ENCODE measurements around the gene NPB.

NPB gene

GRCh38 chr17:81930142-81931125 is 28.4 kb downstream of the NPB start:
- ChIA-PET POLR2A (ENCODE audit: low non-redundant PET) (interaction anchor here (0.5 to 0.6 kb wide), 3 partner anchors 22 to 107 kb away, joined by 3 to 4 read pairs (median 3); partner anchors contain the start of gene DCXR), CTCF (interaction anchor here (1.2 kb wide), 1 partner anchor 91 kb away, joined by 5 read pairs; no protein-coding TSS in a partner anchor)
- TF ChIP-seq CTCF (conservative IDR thresholded peaks at IDR 0.05; ENCODE audit: low read depth) = no peak

GRCh38 chr17:81931189-81931556 is 29.1 kb downstream of the NPB start:
- peak overlapping the region; percentile 98 for H3K27ac ChIP-seq
- ChIA-PET CTCF (no interaction called here), POLR2A (ENCODE audit: low non-redundant PET) (no interaction called here)
- no peak for DNase-seq (ENCODE audit: low spot score)
- TF ChIP-seq CTCF (conservative IDR thresholded peaks at IDR 0.05; ENCODE audit: low read depth) = no peak

More at GRCh38 chr17:81930142-81931125, 28.4 kb downstream of the NPB start:
- H3K27ac ChIP-seq = peak overlapping the region; percentile 98
- DNase-seq (ENCODE audit: low spot score) = no peak

- no peak for DNase-seq (ENCODE audit: low spot score)
- no peak for TF ChIP-seq CTCF (conservative IDR thresholded peaks at IDR 0.05; ENCODE audit: low read depth)
- ChIA-PET POLR2A (ENCODE audit: low non-redundant PET) (no interaction called here), CTCF (interaction anchor here (0.5 kb wide), 1 partner anchor 398 kb away, joined by 3 read pairs; no protein-coding TSS in a partner anchor)
- H3K27ac ChIP-seq = peak overlapping the region; percentile 98
Measured at GRCh38 chr17:81931557-81932332, 29.7 kb downstream of the NPB start.

- peak overlapping the region; percentile 98 for H3K27ac ChIP-seq
- no peak for TF ChIP-seq CTCF (conservative IDR thresholded peaks at IDR 0.05; ENCODE audit: low read depth)
- CTCF ChIA-PET = no interaction called here
- POLR2A ChIA-PET (ENCODE audit: low non-redundant PET) = no interaction called here
- no peak for DNase-seq (ENCODE audit: low spot score)
Measured at GRCh38 chr17:81932333-81932983, 30.4 kb downstream of the NPB start.

- ChIA-PET CTCF (interaction anchor here (0.8 kb wide), 1 partner anchor 26 kb away, joined by 4 read pairs; no protein-coding TSS in a partner anchor), POLR2A (ENCODE audit: low non-redundant PET) (no interaction called here)
- TF ChIP-seq CTCF (conservative IDR thresholded peaks at IDR 0.05; ENCODE audit: low read depth) = no peak
- peak overlapping the region; percentile 98 for H3K27ac ChIP-seq
- DNase-seq (ENCODE audit: low spot score) = no peak
Measured at GRCh38 chr17:81933178-81933699, 31.2 kb downstream of the NPB start.

Data from RWPE1 (cell line).